NB4 (cell line): ENCODE measurements around the gene CNTNAP2.

Experiments
- CTCF ChIP-seq: IDR thresholded peaks from one replicate; pipeline ENCODE4 v1.5.1; 2012; ENCODE audit warnings: low read depth, low read length
- POLR2A ChIP-seq: IDR thresholded peaks from 2 replicates; pipeline ENCODE4 v1.6.1; 2011; ENCODE audit warnings: mild to moderate bottlenecking; ENCODE audit not compliant: insufficient read length; ENCODE audit errors: extremely low read depth

DNA sequence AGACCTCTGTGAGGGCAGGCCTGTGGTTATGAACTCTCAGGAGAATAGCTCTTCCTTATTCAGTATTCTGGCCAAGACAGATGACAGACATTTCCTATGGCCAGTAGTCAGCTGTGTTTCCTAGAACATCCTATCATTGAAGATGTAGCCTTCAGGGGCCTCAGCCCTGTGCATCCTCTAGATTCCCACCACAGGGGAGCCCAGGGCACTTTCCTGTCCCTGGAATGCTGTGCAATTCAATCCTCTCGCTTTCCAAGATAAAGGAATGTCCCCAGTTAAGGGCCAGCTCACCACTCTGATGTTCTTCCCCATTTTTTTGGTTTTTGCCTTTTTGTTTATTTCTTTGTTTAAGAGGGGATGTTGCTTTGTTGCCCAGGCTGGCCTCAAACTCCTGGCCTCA lies 1895.2 kb downstream of the CNTNAP2 start:
- TF ChIP-seq CTCF (no peak), POLR2A (no peak)
